ENCODE measurements around the gene FAM234B. TPM values are rescaled to one million over a fixed set of nuclear protein-coding genes. Genes with fewer than 3 reads are reported as not detected.

Gene FAM234B
- polyA plus RNA-seq, 1 donor (not counting 4 experiments of a cell fraction or from before 2014, with no cell fraction given), result 4.5 TPM

- no peaks in the 10 kb centered on the region for H4K20me1 ChIP-seq (ENCODE audit: control insufficient read depth, extremely low read depth, insufficient read depth, low read length)
- FAIRE-seq (no peak), DNase-seq (ENCODE audit: low read depth, low spot score) (no peak)
- no peak overlapping the region for H3K9ac ChIP-seq (ENCODE audit: control insufficient read depth, extremely low read depth, insufficient read depth, low read length)
- no peak for TF ChIP-seq EZH2 (IDR thresholded peaks at IDR 0.05; ENCODE audit: low read length)
- no peak for TF ChIP-seq CTCF (optimal IDR thresholded peaks at IDR 0.05 in 1 of 3, IDR thresholded peaks at IDR 0.05 in 1 of 3, conservative IDR thresholded peaks at IDR 0.05 in 1 of 3; ENCODE audit: extremely low read depth in 1 of 3, insufficient read depth in 2 of 3, low read length in 3 of 3)
- no peaks in the 10 kb centered on the region for H3K79me2 ChIP-seq (ENCODE audit: control insufficient read depth, insufficient read depth, low read length)
- H3K4me3 ChIP-seq (ENCODE audit: control insufficient read depth in 2 of 3, extremely low read depth in 1 of 3, insufficient read depth in 2 of 3, low read depth in 1 of 3, low read length in 3 of 3), result no peak overlapping the region
- dilution Hi-C loops (cut with MboI; ENCODE audit: extremely low pct_ligation_motif_present, low sequenced_read_pairs), result no loop called here
- H2AFZ ChIP-seq (ENCODE audit: control insufficient read depth, low read length), result no peak overlapping the region
- H3K9me1 ChIP-seq (ENCODE audit: control insufficient read depth, extremely low read depth, insufficient read depth, low read length), result peaks cover 2% of the 10 kb centered on the region
- no peaks in the 10 kb centered on the region for H3K36me3 ChIP-seq (ENCODE audit: control insufficient read depth in 2 of 2, extremely low read depth in 1 of 2, insufficient read depth in 2 of 2, low read length in 2 of 2)
- H3K27ac ChIP-seq (ENCODE audit: control insufficient read depth, insufficient read depth, low read length), result no peak overlapping the region
- H3K27me3 ChIP-seq (ENCODE audit: control insufficient read depth, extremely low read depth, insufficient read depth, low read length), result no peaks in the 10 kb centered on the region
- H3K4me2 ChIP-seq (ENCODE audit: control insufficient read depth, extremely low read depth, insufficient read depth, low read depth, low read length), result no peak overlapping the region
- H3K9me3 ChIP-seq (ENCODE audit: control insufficient read depth, low read depth, low read length), result no peaks in the 10 kb centered on the region
- peaks cover 31% of the 10 kb centered on the region for H3K4me1 ChIP-seq (ENCODE audit: control insufficient read depth, extremely low read depth, insufficient read depth, low read length)
Observed at GRCh38 chr12:13075118-13075480, 30.9 kb downstream of the FAM234B start.

- Histone ChIP-seq H3K4me1 (ENCODE audit: control insufficient read depth, extremely low read depth, insufficient read depth, low read length) (peaks cover 28% of the 10 kb centered on the region), H3K79me2 (ENCODE audit: control insufficient read depth, insufficient read depth, low read length) (no peaks in the 10 kb centered on the region), H3K4me3 (ENCODE audit: control insufficient read depth in 2 of 3, extremely low read depth in 1 of 3, insufficient read depth in 2 of 3, low read depth in 1 of 3, low read length in 3 of 3) (no peak overlapping the region), H3K9me1 (ENCODE audit: control insufficient read depth, extremely low read depth, insufficient read depth, low read length) (peaks cover 2% of the 10 kb centered on the region), H2AFZ (ENCODE audit: control insufficient read depth, low read length) (no peak overlapping the region), H3K27ac (ENCODE audit: control insufficient read depth, insufficient read depth, low read length) (no peak overlapping the region), H3K27me3 (ENCODE audit: control insufficient read depth, extremely low read depth, insufficient read depth, low read length) (no peaks in the 10 kb centered on the region), H3K9ac (ENCODE audit: control insufficient read depth, extremely low read depth, insufficient read depth, low read length) (no peak overlapping the region), H3K9me3 (ENCODE audit: control insufficient read depth, low read depth, low read length) (no peaks in the 10 kb centered on the region), H4K20me1 (ENCODE audit: control insufficient read depth, extremely low read depth, insufficient read depth, low read length) (no peaks in the 10 kb centered on the region), H3K36me3 (ENCODE audit: control insufficient read depth in 2 of 2, extremely low read depth in 1 of 2, insufficient read depth in 2 of 2, low read length in 2 of 2) (no peaks in the 10 kb centered on the region), H3K4me2 (ENCODE audit: control insufficient read depth, extremely low read depth, insufficient read depth, low read depth, low read length) (no peak overlapping the region)
- FAIRE-seq (no peak), DNase-seq (ENCODE audit: low read depth, low spot score) (no peak)
- TF ChIP-seq EZH2 (IDR thresholded peaks at IDR 0.05; ENCODE audit: low read length), result no peak
- no peak for TF ChIP-seq CTCF (optimal IDR thresholded peaks at IDR 0.05 in 1 of 3, IDR thresholded peaks at IDR 0.05 in 1 of 3, conservative IDR thresholded peaks at IDR 0.05 in 1 of 3; ENCODE audit: extremely low read depth in 1 of 3, insufficient read depth in 2 of 3, low read length in 3 of 3)
- dilution Hi-C loops (cut with MboI; ENCODE audit: extremely low pct_ligation_motif_present, low sequenced_read_pairs), result no loop called here
Observed at GRCh38 chr12:13075786-13076570, 31.8 kb downstream of the FAM234B start.
